Suppressor macrophage (primary cell): Measurements from ENCODE around the gene MYOT.
"Not testable (repeated sequence)": the region's sequence is repeated elsewhere in the genome, so short reads cannot be mapped to it uniquely, and the experiment has no call there.

Source experiments
- DNase-seq, 4 experiments: peaks; one replicate each; pipeline ENCODE4 v3.0.0-alpha.2; 2020 to 2022
- total RNA-seq, 17 experiments: gene quantifications; one replicate each; lab custom pipeline; 2026; ENCODE audit warnings: mixed read lengths in 6 of 17, inconsistent platforms in 3 of 17; lab: John Stamatoyannopoulos, UW

The MYOT gene, protein sequence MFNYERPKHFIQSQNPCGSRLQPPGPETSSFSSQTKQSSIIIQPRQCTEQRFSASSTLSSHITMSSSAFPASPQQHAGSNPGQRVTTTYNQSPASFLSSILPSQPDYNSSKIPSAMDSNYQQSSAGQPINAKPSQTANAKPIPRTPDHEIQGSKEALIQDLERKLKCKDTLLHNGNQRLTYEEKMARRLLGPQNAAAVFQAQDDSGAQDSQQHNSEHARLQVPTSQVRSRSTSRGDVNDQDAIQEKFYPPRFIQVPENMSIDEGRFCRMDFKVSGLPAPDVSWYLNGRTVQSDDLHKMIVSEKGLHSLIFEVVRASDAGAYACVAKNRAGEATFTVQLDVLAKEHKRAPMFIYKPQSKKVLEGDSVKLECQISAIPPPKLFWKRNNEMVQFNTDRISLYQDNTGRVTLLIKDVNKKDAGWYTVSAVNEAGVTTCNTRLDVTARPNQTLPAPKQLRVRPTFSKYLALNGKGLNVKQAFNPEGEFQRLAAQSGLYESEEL
- total RNA-seq, result 0 to 1.1 (median 0) reads per million in 17 experiments

DNA sequence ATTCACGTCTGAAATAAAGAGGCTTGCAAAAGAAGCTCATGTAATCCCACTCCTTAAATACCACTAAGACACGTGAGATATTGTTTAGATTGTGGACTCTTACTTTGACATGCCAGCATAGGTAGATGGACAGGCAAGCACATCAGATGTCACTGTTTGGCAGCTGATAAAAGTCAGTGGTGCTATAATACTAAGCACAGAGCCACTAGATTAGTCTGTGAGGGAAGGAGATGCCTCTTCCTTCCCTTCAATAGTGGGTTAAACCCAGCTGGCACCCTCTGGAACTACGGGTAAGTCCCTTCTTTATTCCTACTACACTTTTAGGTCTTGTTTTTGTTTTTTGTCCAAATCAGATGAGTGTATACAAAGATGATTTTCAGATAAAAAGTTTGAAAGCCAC lies at the start of gene MYOT:
TSS of gene MYOT (plus strand) at position 197 of the 400 bp plus-strand sequence. CDS start 2,792 bp downstream, outside the sequence.
- DNase-seq, result no peak

DNA sequence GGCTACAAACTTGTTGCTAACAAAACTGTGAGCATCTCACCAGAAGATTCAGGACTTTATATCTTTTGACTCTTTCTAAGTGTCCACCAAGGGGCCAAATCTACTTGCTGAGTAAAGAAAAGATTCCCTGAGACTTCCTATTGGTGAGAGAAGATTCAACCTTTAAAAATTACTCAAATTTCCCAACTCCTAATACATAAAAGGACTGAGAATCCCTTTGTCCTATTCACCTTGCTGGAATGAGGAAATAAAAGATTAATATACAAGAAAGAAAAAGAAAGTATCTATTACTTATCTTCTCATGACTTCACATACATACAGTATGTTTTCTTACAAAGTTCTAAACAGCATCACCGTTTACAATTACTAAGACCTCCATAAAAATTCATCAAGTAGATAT lies 47.9 kb upstream of the MYOT start:
- no peak for DNase-seq

DNA sequence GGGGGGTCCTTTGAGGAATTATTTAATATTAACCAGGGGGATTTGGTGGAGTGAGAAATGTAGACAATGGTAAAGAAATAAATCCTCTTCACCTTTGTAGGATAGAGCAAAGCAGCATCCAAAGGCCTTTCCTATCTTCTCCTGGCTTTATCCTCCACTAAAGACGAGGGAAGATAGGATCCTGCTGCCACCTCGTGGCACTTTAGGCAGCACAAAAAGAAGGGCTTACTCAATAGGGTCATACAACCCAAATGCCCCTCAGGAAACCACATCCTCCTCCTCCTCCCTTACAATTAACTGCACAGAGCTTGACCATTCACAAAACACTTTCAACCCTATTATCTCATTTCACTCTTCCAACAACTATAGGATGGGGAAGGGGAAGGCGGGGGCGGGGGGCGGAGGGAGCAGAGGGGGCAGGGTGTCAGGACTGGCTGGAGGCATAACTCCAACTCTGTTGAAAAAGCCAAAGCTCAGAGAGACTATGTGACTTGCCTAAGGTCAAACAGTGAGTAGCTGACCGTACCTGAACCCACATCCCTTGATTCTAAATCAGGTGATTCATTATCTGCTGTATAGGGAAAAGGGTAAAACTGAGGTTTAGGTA lies 45.4 kb upstream of the MYOT start:
- peak; percentile 23 to 53 (median 39) for DNase-seq

DNA sequence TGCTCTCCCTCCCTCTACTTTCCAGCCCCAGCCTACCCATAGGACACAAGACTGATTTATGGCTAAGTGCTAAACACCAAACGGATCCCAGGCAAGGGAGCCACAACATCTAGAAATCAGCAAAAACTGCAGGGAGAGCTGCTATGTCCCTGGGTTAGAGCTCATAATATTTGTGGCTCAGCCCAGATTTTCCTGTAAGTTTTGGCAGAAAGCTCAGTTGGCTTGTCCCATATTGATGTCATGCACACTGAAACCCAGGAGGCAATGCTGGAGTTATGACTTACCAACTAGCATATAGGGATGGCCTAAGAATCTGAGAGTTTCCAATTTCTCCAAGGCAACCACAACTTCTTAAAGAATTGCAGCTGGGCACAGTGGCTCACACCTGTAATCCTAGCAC lies 44.7 kb upstream of the MYOT start:
- DNase-seq, result no peak

DNA sequence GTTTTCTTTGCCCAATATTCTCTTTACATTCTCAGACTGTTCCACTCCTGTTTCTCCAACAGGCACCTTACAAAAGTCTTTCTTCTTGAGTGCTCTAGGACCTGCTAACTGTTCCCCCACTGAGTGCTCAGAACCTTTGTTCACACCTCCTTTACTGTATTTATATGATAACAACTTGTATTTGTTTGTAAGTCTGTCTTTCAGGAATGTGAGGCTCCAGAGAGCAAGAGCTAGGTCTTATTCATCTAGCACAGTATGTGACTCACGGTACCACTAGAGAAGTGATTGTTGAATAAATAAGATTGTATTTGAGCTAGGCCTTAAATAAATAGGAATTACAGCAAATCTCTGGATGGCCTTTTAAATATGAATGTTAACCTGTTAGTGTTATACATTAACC lies 42.5 kb upstream of the MYOT start:
- DNase-seq, result no peak

DNA sequence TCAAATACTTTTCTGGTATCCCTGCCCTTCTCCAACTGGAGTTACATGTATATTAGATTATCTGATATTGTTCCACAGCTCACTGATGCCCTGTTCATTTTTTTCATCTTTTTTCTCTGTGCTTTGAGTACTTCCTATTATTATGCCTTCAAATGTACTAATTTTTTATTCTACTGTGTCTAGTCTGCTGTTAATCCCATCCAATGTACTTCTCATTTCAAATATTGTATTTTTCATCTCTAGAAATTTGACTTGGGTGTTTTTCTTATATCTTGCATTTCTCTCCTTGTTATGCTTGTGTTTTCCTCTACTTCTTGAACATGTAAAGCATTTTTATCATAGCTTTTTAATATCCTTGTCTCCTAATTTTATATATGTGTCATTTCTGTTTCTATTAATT lies 41.6 kb upstream of the MYOT start:
- DNase-seq, result no peak

DNA sequence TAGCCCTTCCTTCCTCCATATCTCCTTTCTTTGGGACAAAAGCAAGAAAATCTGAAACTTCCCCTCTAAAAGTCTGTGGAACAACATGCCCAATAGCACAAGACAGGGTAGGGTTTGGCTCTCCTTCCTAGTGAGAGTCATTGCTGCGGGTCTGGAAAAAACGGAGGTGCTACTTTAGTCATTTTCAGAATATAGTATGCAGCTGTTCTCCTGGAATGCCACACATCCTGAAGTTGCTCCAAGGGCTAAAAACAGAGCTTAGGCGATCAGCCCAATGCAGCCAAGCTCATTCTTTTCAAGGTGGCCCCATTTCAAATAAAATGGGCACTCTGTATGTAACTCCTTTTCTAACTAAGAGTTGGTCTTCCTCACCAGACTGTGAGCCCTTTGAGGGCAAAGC lies 39.5 kb upstream of the MYOT start:
- DNase-seq, result no peak

DNA sequence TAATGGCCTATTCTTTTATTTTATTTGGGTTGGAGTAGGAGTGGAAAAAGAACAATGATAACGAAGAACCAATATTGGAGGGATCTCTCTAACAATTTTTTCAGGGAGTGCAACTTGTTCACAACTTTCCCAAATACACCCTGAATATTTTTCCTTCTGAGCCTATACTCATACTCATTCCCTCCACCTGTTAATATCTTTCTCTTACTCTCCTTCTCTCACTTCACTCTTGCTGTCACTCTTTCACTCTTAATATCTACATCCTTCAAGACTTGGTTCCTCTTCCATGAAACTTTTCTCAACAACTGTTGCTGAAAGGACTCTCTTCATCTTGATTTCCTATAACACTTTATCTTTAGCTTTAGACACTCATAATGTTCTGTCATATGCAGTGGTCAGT lies 39.0 kb upstream of the MYOT start:
- DNase-seq, result no peak

DNA sequence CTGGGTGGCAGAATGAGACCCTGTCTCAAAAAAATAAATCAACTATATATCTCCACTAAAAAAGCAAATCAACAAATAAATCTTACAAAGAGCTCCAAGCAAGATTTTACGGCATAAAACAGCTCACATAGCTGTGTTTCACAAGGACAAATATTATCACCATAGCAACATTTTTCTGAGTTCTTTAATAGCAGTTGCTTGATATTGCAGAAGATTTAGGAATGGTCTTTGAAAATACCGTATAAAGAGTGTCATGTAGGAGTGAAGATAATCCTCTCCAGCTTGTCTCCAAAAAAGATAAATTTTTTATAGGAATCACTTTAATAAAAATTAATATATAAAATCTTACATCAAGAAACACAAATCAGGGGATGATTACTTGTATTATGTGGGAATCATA lies 36.6 kb upstream of the MYOT start:
- no peak for DNase-seq

DNA sequence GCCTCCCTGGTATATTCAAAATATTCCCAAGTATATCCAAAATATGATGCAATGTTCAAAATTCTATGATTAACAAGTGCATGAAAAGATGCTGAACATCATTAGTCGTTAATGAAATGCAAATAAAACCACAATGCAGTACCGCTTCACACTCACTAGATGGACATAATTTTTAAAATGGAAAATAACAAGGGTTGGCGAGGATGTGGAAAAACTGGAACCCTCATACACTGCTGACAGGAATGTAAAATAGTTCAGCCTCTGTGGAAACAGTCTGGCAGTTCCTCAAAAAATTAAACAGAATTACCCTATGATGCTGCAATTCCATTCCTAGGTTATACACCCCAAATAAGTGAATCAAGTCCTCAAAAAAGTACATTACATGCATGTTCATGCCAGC lies 36.1 kb upstream of the MYOT start:
- DNase-seq, result peak in 2 of 4 experiments; percentile 14 to 25

DNA sequence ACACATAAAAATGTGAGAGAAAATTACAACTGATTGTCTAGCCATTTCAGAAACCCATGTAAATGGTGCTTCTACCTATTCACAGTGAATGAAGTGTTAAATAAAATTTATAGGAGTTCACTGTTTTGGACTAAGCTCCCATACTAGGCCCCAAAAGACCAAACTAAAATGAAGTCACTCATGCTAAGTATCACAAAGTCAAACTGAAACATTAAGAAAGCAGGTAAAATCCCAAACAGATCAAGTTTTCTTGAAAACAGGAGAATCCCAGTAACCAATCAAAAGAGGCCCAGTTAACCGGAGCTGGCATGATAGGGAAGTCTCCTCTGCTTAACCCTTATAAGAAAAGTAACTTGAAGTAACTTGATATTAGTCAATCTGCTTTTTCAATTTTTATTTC lies 35.2 kb upstream of the MYOT start:
- no peak for DNase-seq

DNA sequence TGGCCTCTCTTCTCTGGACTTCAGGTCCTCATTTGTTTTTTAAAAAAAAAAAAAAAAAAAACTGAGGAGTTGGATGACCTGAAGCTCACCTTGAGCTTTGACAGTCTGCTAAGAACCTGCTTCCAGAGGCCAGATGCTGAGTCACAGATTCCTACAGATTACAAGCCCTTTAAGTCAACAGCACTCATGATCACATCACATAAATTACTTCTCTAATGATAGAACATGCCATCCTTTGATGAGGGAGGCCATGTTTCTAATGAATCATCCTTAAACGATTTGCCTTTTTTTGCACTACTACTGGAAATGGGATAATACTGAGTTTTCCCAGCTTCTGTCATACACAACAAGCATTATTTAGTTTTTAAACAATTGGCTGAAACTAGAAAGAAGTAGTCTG lies 34.2 kb upstream of the MYOT start:
- no peak for DNase-seq

DNA sequence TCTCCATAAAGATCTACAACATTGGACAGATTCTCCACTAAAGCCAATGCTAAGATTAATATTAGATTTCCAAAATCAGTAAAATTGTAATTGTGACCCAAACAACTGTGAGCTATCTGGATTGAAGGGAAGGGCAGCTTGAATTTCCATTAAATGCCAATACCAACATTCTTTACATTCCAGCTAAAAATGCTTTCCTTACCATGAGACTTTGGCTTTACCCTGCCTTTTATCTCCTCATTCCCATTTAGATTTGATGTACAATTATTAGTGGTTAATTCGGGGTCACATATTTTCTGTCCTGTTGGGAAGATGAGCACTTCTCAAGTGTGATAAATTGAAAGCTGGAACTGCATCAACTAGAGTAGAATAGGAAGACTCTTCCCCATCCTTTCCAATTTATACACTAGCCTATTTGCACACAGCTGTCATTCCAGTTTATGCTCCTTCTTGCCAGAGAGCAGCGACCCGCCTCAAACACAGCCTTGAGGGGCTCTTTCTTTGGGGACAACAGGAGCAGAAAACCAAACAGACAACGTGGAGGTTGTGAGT lies 33.1 kb upstream of the MYOT start:
- DNase-seq, result no peak

DNA sequence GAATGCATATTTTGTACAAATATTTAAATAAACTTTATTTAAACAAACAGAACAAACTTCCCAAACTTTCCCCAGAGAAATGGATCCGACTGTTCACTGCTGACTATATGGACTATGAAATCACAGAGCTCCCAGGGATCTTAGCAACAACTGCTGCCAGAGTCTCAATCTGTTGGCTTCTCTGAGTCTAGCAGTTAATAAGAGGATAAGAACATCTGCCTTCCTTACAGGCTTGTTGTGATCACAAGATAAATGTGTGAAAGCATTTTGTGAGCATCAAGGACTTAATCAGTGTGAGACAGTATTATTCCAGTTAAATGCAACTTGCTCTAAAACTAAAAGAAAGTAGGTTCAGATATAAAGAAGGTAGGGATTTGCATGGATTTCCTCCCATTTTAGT lies 31.4 kb upstream of the MYOT start:
- no peak for DNase-seq

DNA sequence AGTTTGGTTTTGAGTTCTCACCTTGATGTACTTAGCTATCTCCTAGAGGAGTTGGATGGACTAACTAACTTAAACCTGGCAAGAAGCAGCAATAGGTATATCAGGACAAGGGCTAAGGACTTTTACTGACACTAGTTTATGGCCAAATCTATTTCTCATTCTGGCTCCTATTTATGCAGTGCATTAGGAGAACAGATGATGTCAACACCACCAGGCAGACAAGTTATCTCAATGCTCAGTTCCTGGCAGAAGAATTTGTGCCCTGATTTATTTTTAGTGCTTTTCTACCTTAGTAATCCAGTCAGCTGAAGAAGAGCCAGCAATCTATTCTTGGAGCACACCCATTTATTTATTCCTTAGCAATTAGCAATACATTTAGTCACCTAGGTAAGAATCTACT lies 30.7 kb upstream of the MYOT start:
- DNase-seq, result peak in 1 of 4 experiments; percentile 29

DNA sequence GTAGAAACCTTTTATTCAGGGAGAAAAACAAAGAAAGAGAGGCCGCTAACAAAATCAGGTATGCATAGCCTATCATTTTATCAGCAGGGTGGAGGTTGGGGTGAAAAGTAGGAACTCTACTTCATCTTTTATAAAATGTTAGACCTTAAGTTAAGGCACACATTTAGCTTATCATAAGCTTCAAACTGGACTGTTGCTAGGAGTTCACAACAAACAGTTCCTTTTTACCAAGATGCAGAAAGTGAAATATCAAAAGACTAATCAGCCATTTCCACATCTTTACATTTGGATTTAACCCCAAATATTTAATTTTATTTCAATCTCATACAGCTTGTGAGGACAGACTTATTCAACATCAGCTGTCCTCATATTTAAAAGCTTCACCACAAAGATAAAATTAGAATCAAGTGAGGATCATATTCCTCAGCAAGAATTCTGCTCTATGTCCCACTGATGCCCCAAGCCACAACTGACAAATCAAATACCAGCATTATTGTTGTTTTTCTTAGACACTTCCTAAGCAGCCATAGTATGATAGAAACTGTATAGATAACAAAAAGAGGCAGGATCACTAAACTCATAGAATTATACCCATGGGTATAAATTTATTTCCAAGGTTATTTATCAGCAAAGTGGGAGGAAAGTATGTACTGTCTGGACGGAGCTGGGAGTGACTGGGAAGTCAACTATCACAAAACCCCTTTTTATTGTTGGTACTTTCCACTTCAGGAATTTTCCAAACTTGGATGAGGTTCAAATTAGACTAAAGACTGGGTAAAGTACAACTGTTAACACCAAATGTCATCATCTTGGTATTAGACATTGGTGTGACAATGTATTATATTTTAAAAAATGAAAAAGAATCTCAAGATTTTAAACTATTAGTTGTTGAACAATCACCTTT lies 29.9 kb upstream of the MYOT start:
- DNase-seq, result no peak

DNA sequence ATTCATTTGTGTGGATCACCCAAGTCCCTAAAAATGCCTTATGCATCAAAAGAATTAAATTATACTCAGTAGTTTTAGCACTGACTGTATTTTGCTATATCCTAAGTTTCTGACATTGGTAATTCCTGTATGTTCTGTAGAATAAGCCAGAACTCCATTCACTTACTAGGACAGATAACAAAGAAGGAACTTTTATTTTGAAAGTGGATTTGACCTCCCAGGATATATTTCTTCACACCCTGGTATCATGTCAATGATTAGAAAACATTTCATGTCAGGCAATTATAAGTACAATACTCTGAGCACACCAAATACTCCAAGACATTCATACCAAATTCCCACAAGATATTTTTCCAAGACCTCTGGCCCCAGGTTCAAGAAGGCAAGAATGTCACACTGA lies 28.7 kb upstream of the MYOT start:
- DNase-seq, result no peak

DNA sequence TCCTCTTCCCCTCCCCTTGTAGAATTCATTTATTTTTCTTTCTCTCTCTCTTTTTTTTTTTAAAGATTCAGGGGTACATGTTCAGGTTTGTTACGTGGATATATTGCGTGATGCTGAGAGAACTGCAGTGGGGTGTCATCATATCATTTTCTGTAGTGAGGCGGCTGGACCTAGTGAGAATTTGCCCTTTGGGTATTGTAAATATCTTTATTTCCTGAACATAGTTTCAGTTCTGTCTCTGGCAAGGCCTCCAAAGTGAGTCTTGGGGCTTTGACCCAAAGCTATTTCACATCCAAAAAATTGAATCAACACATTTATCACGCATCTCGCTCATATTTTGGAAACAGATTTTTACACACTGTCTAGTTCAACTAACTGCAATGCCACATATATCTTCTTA lies 25.4 kb upstream of the MYOT start:
- DNase-seq, result no peak

DNA sequence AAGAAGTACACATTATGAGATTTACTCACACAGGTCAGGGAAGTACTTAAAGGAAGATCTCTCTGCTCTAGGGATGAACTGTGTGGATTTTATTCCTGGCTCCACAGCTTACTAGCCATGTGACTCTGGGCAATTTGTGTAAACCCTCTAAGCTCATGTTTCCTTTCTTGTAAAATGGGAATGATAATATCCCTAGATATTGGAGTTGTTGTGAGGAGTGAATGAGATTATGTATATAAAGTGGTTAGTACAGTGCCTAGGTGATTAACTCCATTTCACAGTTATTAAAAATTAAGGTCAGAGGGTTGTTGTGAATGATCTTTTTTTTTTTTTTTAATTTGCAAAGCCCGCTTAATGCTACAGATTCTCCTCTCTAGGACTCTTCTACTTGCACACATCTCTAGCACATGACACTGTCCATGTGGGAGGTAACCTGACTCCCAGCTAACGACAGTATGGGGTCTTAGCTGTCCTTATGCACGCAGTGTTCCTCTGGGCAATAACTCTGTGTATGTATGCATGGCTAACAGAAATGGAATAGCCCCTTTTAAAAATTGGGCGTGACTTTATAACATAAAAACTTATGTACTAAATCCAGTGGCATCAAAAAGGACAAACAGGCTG lies 23.9 kb upstream of the MYOT start:
- DNase-seq, result no peak

DNA sequence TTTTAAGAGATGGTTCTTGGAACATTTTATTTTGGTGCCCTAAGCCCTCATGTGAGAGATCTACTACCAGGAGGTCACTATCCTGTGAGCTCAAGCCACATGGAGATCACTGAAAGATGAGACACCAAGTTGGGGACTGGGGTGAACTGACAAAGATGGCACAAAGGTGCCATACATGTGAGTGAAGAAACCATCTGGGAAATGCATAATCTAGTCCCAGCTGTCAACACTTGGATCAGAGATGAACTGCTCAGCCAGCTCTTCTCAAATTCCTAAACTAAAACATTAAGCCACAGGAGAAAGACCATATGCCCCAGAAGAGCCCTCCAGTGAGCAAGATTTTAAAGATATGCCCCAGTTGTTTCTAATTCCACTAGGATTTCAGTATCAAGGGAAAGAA lies 22.2 kb upstream of the MYOT start:
- no peak for DNase-seq

DNA sequence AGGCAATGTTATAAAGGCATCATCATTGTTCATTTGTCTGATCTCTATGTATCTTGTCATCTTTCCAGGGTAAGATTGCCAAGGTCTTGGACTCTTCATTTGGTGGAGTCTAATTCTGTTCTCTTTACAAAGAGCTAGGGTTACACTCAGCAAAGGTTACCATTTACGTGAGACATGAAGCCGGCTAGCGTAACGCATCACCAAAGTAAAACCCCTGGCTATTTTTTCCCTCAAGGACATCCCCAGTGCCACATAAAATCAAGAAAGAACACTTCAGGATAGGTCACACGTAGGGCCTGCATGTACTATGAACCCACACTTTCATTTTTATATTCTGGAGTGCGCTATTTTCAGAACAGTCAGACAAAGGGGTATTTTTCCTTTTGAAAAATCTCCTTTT lies 20.0 kb upstream of the MYOT start:
- DNase-seq, result no peak

DNA sequence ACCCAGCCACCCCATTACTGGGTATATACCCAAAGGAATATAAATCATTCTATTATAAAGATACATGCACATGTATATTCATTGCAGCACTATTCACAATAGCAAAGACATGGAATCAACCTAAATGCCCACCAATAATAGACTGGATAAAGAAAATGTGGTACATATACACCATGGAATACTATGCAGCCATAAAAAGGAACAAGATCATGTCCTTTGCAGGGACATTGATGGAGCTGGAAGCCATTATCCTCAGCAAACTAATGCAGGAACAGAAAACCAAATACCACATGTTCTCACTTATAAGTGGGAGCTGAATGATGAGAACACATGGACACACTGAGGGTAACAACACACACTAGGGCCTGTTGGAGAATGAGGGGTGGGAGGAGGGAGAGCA lies 14.5 kb upstream of the MYOT start:
- DNase-seq, result not testable (repeated sequence)
